NCI-H82 (cell line): ENCODE results near the gene LGALS9C.
"Not testable (repeated sequence)": the region's sequence is repeated elsewhere in the genome, so short reads cannot be mapped to it uniquely, and the experiment has no call there.

Source experiments
- DNase-seq: peaks from one replicate; lab custom pipeline; 2025; lab: John Stamatoyannopoulos, UW

The LGALS9C gene

DNA sequence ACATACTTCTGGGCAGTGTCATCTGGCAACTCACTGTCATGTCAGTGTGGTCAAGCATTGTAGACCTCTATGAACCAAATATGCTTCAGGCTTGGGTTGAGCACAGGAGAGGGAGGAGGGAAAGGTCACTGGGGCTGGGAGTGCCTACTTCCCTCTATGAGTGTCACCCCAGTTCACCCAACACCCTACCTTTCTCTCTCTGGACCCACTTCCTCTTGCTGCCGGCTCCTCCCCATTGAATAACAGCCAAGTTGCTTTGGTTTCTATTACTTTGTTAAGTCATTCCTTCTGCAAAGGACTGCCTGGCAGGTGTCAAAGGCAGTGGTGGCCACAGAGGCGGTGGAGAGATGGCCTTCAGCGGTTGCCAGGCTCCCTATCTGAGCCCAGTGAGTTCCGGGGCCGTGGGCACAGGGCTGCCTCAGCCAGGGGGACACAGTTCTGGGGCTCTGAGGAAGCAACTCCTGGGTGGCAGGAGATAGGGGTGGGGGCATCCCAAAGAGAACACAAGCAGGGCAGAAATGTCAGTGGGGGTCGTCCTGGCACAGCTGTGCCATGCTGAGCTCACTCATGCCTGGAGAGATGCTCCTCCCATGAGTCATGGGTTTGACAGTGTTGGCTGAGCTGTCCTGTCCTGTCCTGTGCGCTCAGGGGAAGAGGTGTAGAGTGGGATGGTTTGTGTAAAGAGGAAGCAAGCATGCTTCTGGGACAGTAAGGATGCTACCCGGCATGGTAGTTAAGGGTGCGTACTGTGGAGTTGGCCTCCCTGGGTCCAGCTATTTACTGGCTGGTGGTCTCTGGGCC is at the start of gene LGALS9C:
Gene LGALS9C (plus strand): TSS at position 282 of the 801 bp plus-strand sequence. CDS start 66 bp downstream, at position 348.
- DNase-seq: not testable (repeated sequence)

DNA sequence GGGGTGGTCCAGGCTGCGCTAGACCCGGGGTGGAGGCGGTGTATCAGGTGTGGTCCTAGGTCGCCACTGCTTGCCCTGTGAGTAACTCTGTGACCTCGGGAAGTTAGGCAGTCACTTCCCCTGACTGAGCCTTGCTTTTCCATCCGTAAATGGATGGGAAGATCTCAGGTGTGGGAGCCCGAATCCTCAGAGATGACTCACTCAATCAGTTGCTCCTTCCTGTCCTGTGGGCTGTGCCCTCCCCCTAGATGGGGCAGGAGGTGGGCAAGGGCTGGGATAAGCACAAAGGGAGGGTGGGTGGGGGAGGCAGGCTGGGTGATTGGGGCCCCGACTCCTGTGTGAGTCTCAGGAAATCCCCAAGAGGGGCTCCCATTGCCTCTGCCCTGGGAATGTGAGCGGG is 44.4 kb upstream of the LGALS9C start:
- not testable (repeated sequence) for DNase-seq

DNA sequence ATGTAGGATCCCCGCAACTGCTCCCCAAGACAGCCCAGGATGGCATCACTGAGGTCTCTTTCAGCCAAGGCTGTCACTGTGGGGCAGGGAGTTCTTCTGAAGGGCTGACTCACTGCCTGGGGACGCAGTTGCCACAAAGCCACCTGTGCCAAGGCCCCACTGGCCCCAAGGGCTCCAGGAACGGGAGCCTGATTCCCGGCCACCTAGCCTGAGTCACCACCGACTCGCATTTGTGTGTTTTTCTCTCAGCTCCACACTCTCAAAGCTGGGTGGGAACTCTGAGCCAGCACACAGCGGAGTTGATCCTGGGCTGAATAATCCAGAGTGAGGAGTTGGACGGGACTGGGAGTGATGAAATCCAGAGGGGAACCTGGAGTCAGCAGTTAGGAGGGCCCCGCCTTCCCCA is 37.1 kb upstream of the LGALS9C start:
- DNase-seq: not testable (repeated sequence)

DNA sequence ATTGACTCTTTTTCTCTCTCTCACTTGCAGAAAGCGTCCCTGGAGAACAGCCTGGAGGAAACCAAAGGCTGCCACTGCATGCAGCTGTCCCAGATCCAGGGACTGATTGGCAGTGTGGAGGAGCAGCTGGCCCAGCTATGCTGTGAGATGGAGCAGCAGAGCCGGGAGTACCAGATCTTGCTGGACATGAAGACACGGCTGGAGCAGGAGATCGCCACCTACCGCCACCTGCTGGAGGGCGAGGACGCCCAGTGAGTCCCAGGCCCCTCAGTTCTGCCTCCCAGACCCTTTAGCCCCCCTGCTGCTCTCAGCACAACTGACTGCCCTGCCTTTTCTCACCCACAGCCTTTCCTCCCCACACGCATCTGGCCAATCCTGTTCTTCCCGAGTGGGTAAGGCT is 34.5 kb upstream of the LGALS9C start:
- not testable (repeated sequence) for DNase-seq

DNA sequence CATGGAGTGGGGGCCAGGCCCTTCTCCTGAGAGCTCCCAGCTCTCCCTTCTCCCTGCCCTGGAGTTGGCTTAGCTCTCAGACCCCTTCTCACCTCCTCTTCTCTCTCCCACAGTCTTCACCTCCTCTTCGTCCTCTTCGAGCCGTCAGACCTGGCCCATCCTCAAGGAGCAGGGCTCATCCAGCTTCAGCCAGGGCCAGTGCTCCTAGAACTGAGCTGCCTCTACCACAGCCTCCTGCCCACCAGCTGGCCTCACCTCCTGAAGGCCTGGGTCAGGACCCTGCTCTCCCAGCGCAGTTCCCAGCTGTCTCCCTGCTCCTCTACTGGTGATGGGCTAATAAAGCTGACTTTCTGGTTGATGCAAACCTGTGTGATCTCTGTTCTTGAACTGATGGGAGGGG is 34.1 kb upstream of the LGALS9C start:
- not testable (repeated sequence) for DNase-seq

DNA sequence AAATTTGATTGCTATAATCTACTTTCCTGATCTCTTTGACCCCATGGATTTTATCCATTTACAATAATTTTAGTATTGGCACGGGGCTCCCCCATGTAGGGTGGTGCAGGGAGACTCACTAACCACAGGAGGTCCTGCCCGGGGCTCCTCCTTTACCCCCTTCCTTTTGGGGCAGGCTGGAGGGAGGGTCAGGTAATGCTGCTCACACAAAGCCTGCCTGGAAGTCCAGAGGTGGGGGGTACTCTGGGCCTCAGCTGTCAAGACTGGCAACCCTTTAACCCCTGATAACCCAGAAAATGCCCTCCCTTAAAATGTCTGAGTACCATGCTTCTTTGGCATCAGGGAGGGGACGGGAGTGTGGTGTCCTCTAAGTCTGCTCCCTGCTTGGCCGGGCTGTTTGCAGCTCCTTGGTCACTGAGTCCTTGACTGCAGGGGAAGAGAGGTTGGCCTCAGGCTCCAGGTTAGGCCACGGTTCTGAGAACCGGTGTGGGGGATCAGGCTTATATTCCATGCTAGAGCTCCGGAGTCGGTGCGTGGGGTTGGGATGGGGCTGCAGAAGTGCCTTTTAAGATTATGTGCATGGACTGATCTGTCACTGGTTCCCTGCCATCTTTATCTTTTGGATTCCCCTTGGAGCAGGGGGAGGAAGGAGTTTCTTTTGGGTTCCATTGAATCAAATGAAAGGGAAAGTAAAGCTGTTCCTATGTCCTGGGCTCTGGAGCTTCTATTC is 28.9 kb upstream of the LGALS9C start:
- DNase-seq: not testable (repeated sequence)

DNA sequence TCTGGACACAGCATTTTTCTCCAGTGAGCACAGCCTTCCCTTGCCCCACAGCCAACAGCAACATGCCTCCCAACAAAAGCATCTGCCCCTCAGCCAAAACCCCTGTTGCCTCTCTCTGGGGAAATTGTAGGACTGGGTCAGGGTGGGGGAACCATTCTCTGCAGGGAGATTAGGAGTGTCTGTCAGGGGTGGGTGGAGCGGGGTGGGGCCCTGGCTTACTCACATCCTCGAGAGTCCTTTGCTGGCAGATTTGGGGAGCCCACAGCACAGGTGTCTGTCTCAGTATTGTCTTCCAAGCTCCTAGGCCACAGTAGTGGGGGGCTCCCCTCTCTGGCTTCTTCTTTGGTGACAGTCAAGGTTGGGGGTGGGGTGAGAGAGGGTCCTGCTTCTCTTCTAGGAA is 28.3 kb upstream of the LGALS9C start:
- DNase-seq: not testable (repeated sequence)

DNA sequence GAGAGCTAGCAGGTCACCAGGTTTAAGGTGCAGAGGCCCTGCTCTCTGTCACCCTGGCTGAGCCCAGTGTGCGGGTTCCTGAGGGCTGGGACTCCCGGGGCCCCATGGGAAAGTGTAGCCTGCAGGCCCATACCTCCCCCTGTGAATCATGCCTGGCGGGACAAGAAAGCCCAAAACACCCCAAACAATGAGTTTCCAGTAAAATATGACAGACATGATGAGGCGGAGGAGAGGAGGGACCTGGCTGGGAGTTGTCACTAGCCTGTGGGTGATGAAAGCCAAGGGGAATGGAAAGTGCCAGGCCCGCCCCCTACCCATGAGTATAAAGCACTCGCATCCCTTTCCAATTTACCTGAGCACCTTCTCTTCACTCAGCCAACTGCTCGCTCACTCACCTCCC is 26.8 kb upstream of the LGALS9C start:
- not testable (repeated sequence) for DNase-seq

DNA sequence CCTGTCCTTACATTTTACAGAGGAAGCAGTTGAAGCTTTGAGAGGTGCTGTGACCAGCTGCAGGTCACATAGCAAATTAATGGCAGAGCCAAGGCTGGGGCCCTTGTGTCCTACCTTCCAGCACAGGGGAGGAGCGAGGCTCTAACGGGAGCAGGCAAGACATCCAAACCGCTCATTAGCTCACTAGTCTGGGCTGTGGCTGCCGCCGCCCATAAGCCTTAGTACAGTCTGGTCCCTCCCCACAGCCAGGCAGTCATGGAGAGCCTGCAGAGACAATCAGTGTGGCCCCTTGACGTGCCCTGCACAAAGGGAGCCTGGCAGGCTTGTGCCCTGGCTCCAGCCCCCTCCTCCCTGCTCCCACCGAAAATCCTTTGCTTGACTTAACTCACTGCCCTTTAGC is 25.6 kb upstream of the LGALS9C start:
- peak; percentile 5 for DNase-seq

DNA sequence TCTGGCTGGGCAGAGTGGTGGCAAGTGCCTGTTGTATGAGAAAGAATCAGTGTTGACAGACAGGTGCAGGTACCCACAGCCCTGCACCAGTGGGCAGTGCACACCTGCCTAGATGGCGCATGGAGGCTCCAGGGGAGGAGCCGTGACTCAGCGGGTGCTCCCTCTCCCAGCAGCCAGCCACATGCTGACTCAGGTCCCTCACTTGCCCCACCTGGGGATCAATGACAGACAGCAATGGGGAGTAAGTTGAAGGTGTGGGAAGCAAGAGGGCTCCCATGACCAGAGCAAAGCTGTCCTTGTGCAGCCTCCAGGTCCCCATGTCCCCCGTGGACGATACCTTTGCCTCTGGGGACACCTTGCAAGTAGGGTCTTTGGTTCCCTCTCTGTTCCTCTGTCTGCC is 24.6 kb upstream of the LGALS9C start:
- not testable (repeated sequence) for DNase-seq

DNA sequence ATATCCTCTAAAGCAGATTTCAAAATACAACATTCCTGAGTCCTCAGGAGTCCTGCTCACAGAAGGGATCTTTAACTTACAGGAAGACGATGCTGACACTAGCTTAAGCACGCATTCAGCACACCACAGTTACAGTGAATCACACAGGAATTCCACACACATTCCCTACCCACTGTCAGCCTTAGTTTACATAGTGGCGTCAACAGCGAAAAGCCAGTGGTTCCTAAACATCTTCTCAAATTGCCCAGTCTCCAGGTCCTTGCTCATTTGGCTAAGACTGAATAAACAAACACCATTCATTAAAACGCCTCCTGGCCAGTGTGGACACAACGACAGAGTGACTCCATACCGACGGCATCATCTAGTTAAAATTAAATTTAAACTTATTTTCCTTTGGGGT is 17.6 kb upstream of the LGALS9C start:
- DNase-seq: not testable (repeated sequence)

DNA sequence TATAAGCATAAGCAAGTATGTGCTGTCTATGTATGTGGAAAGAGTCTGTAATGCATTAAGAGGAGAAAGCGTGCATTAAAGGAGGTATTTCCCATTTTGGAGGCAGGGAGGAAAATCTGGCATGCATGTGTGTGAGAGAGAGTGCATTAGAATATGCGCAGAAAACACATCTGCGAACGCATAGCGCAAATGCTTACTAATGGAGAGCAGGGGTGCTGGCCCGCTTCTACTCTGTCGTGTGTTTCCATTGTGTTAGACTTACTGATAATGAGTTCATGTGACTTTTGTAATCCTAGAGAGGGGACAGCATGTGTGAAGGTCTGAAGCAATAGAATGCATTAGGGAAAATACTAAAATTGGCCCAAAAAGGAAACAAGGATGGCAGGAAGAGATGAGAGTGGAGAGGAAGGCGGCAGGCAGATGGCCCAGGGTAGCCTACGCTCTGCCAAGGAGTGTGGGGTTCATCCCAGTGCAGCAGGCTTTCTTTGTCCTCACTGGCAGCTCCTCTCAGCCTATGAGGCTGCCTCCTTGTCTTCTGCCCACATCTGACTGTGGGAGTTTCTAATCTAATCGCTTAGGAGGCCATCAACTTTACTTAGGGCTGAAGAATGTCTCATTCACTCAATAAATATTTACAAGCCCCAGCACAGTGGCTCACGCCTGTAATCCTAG is 12.6 kb upstream of the LGALS9C start:
- not testable (repeated sequence) for DNase-seq

DNA sequence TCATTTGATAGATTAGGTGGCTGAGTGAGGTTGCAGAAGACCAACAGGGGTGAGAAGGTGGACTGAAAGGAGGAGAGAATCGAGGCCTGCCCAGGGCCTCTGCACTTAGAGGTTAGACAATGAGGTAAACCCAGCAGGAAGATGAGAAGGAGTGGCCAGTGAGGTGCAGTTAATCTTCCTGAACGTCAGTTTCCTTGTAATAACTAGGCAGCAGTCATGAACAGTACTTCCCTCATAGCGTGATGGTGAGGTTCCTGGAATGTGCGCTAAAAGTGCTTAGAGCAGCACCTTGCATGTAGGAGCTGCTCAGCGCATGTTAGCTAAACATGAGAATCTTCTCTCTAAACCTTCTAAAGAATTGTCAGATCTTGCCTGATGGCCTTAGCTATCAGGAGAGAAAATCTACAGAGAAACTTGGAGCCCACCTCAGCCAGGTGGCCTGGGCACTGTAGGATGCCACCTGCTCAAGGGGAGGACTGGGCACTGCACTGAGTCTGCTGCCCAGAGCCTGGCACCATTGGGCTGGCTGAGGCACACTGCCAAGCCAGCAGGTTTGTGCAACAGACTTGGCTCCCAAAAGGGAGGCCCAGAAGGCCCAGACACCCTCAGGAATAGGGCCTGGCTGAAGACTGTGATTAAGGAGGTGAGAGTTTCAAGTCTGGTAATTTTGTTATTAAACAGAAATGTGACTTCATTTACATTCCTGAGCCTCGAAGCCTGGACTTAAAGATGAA is 10.2 kb upstream of the LGALS9C start:
- not testable (repeated sequence) for DNase-seq

DNA sequence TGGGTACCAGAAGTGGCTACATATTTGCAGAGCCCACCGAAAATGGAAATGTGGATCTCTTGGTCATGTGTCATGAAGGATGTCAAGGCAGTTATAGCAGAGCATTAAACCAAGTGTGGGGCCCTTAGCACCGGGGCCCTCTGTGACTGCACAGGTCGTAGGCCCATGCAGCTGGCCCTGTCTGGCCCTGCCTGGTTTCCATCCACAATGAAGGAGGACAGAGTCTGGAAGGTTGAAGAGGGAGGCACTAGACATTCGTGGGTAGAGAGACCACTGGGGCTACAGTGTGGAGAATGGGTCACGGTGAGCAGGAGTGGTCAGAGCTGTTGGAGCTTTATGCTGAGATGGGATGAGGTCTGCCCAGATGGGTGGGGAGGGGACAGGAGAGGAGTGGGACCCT is 9.6 kb upstream of the LGALS9C start:
- DNase-seq: not testable (repeated sequence)

DNA sequence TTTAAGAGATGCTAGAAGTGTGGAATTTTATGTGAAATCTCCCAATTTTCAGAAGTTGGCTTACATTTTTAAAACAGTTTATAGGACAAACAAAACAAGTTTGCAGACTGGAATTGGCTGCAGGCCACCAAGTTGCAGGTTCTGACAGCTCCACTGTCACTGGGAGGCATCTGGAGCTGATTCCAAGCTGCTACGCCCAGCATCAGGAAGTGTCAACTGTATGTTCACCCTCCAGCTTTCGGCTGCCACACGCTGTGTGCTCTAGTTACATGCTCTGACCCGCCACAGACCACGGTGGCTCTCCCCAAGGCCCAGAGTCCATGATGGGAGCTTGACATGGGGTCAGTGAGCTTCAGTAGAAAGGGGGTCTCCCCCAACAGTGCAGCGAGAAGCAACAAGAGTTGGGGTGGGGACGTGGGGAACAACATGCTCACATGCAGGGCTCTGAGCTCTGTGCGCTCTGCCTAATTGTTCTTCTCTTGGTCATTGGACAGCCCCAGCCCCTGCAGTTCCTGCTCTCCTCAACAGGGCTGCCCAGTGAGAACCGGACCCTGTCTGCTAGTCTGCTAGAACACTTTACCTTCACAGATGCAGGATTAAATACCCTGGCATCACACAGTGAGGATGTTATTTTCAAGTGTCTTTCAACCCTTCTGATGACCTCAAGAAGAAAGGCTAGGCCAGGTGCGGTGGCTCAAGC is 8.0 kb upstream of the LGALS9C start:
- DNase-seq: not testable (repeated sequence)

DNA sequence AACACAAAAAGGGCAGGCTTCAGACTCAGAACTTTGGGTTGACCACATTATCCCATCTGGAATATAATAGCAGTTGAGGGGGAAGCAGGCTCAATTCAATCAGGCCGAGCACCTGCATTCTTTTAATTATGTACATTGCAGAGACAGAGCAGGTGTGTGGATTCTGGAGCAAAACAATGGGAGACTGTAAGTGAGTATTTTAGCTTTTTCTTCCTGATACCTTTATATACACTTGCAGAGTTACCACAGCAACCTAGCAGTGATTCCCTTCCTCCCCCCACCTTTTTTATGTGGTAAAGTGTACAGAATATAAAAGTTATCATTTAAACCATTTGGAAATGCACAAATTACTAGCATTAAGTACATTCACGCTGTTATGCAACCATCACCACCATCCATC is 6.8 kb upstream of the LGALS9C start:
- not testable (repeated sequence) for DNase-seq

DNA sequence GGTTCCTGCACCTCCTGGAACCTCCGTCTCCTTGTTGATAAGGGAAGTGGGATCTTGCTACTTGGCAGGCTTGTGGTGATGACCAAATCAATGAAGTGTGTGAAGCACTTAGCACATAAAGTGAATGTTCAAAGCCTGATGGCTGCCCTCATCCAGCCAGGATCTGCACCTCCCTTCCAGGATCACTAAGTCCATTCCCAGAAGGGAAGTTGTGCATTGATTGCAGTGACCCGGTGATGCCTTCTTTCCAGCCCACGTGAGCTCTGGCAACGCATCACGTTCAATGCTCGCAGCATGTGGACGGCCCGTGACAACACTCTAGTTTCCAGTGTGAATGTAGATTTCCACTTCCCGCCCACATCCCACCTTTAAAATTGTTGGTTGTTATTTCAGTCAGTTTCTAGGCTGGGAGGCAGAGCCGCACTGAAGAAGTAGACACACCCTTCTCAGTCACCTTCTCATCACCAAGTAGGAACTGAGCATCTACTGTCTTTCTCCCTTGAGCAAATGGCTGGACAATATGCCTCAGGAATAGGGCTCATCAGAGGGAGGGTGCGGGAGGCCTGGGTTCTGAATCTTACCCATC is 6.2 kb upstream of the LGALS9C start:
- DNase-seq: not testable (repeated sequence)

DNA sequence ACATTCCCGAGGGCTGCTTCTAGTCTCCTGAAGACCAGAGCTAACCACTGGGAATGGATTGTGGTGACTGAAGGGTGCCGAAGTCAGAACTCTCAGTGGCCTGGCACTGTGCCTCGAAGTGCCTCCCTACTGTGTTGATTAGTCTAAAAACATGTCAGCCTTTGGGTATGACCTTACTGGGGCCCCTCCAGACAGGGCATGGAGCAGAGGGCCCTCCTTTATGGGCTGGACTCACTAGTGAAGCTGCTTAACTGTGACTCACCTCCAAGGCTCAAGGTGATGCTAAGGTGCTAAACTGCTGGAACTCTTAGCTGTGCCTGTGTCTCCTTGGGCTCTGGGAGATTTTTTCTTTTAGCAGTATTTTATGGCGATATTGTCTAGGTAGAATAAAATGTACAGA is 2.6 kb upstream of the LGALS9C start:
- DNase-seq: not testable (repeated sequence)

DNA sequence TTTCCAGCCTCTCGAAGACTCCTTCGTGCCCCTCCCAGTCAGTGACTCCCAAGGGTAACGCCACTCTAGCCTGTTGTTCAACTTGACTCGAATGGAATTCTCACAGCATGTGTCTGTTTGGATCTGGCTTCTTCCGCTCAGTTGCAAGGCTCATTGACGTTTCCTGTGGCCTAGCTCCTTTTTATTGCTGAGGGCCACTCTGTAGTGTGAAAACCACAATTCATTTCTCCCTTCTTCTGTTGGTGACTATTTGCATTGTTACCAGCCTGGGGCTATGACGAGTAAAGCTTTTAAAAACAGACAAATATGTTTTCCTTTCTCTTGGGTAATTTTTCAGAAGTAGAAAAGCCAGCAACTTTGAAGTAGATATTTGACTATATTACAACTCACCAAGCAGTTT is 1.8 kb upstream of the LGALS9C start:
- not testable (repeated sequence) for DNase-seq

DNA sequence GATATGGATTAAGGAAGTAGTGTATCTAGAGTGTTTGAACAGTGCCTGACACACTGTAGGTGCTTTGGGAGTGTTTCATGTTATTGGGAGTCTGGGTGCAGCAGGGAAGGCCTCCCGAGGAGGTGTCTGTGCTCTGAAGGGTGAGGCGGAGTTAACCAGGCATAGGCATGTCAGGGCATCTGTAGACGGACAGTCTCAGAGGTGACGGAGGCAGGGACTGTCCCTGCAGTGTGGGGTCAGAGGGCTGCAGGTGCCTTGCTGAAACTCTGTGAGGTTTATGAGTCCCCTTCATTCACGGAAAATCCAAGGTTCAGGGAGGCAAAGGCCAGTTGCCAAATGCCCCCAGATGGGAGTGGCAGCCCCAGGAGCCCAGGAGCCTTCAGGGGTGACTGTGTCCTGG is 778 bp downstream of the LGALS9C start:
- DNase-seq: not testable (repeated sequence)

DNA sequence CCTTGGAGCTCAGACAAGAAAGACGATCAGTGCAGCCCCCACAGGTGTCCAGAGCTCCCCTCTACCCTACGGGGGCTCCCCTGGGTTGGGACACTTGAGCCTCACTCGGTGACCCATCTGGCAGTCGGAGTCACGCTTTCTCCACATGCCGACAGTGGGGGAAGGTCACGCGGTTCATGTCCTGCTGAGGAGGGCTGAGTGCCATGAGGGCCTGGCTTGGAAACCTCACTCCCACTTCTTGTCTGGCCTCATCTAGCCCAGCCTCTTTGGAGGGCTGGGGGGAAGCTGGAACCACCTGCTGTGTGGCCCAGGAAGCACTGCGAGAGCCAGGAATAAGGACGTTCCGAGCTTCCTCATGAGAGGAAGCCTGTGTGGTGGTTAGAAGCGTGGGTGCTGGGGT is 1.8 kb downstream of the LGALS9C start:
- not testable (repeated sequence) for DNase-seq
